GM12891 (cell line): Measurements from ENCODE around the gene EXOC6.
A peak's percentile ranks its signal among the peaks of the same experiment; 100 is the strongest.
"Not testable (repeated sequence)": the region's sequence is repeated elsewhere in the genome, so short reads cannot be mapped to it uniquely, and the experiment has no call there.

Source experiments
- DNase-seq: peaks from one replicate; pipeline ENCODE4 v3.0.0; 2011; ENCODE audit warnings: low spot score; ENCODE audit not compliant: insufficient read length
- FAIRE-seq: peaks from 2 replicates; lab custom pipeline; 2011; peaks lifted over from hg19 to GRCh38; lab: Jason Lieb, UNC
- PAX5 ChIP-seq: IDR thresholded peaks from 2 replicates; pipeline ENCODE4 v1.6.1; 2011; ENCODE audit warnings: low read length, moderate library complexity, mild to moderate bottlenecking; ENCODE audit not compliant: insufficient read depth, severe bottlenecking
- POLR2A ChIP-seq: IDR thresholded peaks from 2 replicates; pipeline ENCODE4 v1.6.1; 2011; ENCODE audit warnings: low read depth, low read length, control low read depth
- POLR2AphosphoS5 ChIP-seq: IDR thresholded peaks from 2 replicates; pipeline ENCODE4 v1.6.1; 2011; ENCODE audit warnings: low read depth, low read length, control low read depth
- POU2F2 ChIP-seq: IDR thresholded peaks from 2 replicates; pipeline ENCODE4 v1.6.1; 2011; ENCODE audit warnings: low read depth, mild to moderate bottlenecking, control low read depth, low read length, moderate library complexity
- SPI1 ChIP-seq: IDR thresholded peaks from 2 replicates; pipeline ENCODE4 v1.6.1; 2011; ENCODE audit warnings: low read depth, low read length, control low read depth
- TAF1 ChIP-seq: IDR thresholded peaks from 2 replicates; pipeline ENCODE4 v1.6.1; 2011; ENCODE audit warnings: low read depth, low read length, control low read depth

The EXOC6 gene

DNA sequence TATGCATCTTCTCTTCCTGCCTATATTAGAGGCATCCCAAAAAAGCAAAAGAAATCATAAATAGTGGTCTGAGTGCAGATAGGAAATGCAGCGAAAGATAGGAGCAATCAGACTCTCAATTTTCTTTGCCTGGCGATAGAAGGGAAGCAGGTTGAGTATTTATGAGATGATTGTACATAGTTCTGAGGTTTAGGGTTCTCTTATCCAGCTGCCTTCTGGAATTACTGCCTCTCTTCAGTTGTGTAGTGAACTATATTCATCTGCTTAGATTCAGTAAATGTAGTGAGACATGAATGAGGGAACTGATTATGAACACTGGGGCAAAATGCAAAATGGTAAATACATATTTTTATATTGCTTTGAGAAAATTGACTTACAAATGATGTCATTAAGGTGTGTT is 119.3 kb downstream of the EXOC6 start:
- TF ChIP-seq TAF1 (no peak), POLR2A (no peak), SPI1 (no peak), PAX5 (no peak), POLR2AphosphoS5 (no peak), POU2F2 (no peak)
- FAIRE-seq (no peak), DNase-seq (no peak)

DNA sequence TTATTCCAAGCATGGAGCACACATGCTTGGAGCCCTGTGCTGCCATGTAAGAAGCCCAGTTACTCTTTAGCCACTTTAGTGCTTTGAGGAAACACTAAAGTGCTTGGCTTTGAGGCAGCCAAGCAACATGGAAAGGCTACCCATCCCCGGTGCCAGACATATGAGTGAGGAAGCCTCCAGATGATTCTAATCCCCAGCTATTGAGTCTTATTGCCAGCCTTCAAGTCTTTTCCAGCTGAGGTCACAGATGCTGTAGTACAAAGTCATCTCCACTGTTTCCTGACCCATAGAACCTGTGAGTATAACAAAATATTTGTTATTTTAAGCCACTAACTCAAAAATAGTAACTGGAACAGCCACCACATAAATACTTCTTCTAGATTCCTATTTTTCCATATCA is 120.8 kb downstream of the EXOC6 start:
- FAIRE-seq (no peak), DNase-seq (no peak)
- no peak for TF ChIP-seq POLR2A
- no peak for TF ChIP-seq POLR2AphosphoS5

DNA sequence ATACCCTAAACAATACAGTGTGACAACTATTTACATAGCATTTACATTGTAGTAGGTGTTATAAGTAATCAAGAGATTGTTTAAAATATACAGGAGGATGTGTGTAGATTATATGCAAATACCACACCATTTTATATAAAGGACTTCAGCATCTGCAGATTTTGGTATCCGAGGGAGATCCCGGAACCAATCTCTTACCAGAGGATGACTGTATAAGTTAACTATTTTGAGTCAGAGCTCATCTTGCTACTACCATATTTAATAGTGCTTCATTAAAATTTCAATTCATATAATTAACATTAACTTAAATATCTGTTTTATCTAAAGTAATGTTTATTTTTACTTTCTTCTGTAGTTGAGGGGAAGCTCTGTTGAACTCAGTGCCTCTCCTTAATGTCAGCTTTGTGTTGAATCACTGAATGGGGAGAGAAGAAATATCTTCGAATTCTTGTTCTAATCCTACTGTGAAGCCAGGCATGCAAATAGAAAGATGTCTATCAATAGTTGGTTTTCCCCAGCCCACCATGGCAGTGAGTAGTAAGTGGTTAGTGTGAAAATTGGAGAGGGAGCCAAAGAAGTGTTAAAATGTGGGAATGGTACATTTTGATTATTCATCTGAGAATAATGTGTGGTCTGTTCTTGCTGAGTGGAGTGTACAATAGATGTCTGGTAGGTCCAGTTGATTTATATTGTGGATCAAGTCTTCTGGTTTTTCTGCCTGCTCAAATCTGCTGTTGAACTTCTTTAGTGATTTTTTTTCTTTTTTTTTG is 122.2 kb downstream of the EXOC6 start:
- DNase-seq: no peak
- no peak for FAIRE-seq
- no peak for TF ChIP-seq SPI1
- TF ChIP-seq PAX5: no peak
- TF ChIP-seq POLR2AphosphoS5: no peak
- TF ChIP-seq TAF1: no peak
- no peak for TF ChIP-seq POU2F2
- no peak for TF ChIP-seq POLR2A

DNA sequence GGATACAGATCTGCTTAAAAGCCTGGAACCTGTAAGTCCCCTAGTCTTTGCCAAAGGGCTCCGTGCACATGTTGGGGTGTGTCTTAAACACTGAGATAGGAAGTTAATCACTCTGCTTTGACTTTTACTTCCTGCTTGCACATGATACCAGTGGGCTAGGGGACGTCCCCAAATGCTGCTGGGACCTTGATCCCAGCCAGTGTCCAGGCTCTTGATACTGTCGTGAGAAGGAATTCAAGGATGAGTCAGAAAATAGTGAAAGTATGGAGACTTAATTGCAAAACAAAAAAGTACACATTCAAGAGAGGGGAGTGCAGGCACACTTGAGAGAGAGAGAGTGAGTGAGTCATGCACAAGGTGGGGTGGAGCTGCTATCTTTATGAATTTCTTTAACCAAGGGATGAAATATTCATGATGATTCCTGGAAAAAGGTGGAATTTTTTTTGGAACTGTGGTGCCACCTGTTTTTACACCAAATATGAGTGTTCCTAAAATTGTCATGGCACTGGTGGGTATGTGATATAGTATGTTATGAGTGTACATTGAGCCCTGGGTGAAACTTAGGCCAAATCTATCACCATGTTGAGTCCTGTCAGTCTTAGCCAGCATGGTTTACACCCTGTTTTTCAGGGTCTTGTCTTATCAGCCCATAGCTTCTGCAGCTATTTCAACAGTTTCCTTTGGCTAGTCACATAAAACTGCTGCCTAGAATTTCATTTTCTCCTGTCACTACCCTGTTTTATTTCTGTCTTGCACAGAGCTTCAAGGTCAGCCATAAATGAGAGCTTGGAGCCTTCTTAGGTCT is 123.9 kb downstream of the EXOC6 start:
- DNase-seq: no peak
- no peak for TF ChIP-seq POU2F2
- TF ChIP-seq SPI1: no peak
- TF ChIP-seq POLR2A: no peak
- TF ChIP-seq POLR2AphosphoS5: no peak
- TF ChIP-seq PAX5: no peak
- TF ChIP-seq TAF1: no peak
- no peak for FAIRE-seq

DNA sequence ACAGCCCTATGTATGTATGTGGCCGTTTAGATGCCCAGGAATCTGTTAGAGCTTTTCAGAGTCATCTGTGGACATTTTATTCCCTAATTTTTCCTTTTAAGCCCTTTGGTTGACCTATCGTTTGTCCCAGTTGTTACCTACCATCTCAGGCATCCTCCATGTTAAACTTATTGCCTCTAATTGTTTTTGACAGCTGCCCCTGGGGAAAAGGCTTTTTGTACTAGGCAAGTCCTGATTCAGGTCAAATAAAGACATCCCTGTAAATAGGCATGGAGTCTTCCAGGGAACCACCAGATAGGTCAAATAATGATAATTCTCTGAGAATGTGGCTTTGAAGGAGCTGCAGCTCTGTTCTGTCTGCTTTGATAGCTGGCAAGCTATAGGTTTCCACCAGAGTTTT is 124.6 kb downstream of the EXOC6 start:
- no peak for DNase-seq
- no peak for TF ChIP-seq POU2F2
- TF ChIP-seq POLR2A: no peak
- TF ChIP-seq SPI1: no peak
- no peak for TF ChIP-seq PAX5
- TF ChIP-seq POLR2AphosphoS5: no peak
- no peak for TF ChIP-seq TAF1
- FAIRE-seq: no peak

DNA sequence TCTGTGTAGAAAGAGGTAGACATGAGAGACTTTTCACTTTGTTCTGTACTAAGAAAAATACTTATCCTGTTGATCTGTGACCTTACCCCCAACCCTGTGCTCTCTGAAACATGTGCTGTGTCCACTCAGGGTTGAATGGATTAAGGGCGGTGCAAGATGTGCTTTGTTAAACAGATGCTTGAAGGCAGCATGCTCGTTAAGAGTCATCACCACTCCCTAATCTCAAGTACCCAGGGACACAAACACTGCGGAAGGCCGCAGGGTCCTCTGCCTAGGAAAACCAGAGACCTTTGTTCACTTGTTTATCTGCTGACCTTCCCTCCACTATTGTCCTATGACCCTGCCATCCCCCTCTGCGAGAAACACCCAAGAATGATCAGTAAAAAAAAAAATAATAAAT is 128.0 kb downstream of the EXOC6 start:
- not testable (repeated sequence) for FAIRE-seq, DNase-seq

DNA sequence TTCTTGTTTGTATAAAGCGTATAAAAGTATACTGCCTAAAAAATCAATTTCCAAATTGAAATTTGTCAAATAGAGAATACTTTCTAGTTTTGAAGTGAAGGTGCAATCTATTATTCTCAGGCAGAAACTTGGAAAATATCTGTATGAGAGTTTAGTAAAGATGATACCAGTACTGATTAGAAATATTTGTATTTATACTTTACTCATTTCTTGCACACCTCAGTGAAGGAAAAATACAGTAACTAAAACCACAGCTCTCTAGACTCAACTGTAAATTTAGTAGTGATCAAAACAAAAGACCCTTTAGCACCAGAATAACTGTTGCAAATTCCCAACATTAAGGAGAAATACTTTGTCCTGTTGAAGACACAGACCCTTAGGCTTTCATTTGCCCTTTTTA is 140.9 kb downstream of the EXOC6 start:
- DNase-seq (no peak), FAIRE-seq (no peak)
- TF ChIP-seq POLR2AphosphoS5 (no peak), SPI1 (no peak), POU2F2 (no peak), POLR2A (no peak), PAX5 (no peak), TAF1 (no peak)

DNA sequence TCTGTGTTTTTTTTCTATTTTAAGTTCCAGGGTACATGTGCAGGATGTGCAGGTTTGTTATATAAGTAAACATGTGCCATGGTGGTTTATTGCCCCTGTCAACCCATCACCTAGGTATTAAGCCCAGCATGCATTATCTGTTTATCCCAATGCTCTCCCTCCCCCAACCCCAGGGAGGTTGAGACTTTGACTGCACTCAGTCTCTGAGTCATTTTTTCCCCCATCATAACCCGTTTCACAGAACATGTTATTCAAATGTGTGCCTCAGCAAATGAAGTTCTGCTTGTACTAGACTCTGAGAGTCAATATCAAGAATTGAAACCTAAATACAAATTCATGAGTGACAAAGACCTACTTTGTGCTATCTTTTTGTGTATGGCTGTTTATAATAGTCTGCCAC is 142.3 kb downstream of the EXOC6 start:
- peak; percentile 50 for FAIRE-seq
- TF ChIP-seq POLR2A: no peak
- TF ChIP-seq TAF1: no peak
- TF ChIP-seq PAX5: no peak
- TF ChIP-seq POU2F2: no peak
- TF ChIP-seq POLR2AphosphoS5: no peak
- no peak for TF ChIP-seq SPI1
- DNase-seq: peak; percentile 4

DNA sequence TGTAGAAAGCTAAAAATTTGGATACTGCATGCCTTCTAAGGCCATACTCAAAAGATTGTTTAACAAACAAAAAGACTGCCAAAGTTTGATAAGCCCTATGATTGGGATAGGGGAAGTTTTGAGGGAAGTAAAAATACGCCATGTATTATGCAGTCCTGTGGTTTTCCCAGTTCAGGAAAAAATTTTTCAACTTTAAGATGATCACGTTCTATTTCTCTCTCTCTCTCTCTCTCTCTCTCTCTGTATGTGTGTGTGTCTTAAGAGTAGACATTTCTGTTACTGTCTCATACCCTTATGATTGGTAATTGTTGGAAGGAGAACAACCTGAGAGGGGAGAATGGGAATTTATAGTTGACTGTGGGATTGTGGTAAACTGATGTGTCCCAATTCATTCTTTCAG is 143.2 kb downstream of the EXOC6 start:
- DNase-seq: no peak
- no peak for TF ChIP-seq SPI1
- no peak for TF ChIP-seq POLR2AphosphoS5
- TF ChIP-seq PAX5: no peak
- TF ChIP-seq POU2F2: no peak
- TF ChIP-seq TAF1: no peak
- TF ChIP-seq POLR2A: no peak
- no peak for FAIRE-seq

DNA sequence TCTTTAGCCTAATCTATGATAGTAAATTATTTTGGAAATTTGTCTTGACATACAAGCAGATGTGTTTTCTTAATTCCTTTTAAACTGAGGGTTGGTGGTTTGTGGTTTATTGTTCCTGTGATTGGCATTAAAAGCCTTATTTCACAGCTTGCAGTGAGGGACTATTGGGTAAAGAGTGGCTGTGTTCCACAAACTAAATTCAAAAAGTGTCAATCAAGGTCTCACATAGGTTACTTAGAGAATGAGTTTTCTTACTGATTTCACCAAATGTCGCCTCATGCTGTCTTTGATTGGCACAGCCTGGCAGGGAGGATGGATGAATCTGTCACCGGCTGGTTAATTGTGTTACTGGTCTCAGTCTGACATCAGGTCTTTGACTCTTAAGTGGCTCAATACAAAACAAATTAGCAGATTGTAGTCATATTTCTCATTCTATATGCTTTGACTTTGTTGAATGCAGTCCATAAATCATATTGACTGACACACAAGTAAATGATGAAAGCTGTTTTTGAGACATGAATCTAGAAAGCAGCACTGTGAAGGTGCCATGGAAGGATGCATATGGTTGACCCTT is 145.5 kb downstream of the EXOC6 start:
- FAIRE-seq (peak; percentile 33), DNase-seq (no peak)
- TF ChIP-seq PAX5: no peak
- no peak for TF ChIP-seq TAF1
- TF ChIP-seq SPI1: no peak
- no peak for TF ChIP-seq POU2F2
- TF ChIP-seq POLR2A: no peak
- no peak for TF ChIP-seq POLR2AphosphoS5
